Stimulated activated naive CD8-positive, alpha-beta T cell treated with anti-CD3 and anti-CD28 coated beads, Interleukin-15, Interleukin-2, amounts not matched to agents 100 U/mL and 50 U/mL, for 24 hours (primary cell): Measurements from ENCODE around the gene SLCO4A1.

Experiments
- ATAC-seq: fragments of 150-1000 bp; cut with Tn5 transposase; one replicate; pipeline ENCODE4 v1.10.0; 2021
- DNase-seq: peaks from one replicate; pipeline ENCODE4 v3.0.0; 2021

Gene SLCO4A1

GRCh38 chr20:62716198-62716940 lies 74.1 kb downstream of the SLCO4A1 start:
- ATAC-seq: peak; percentile 66

GRCh38 chr20:62716941-62717310 lies 74.6 kb downstream of the SLCO4A1 start:
- DNase-seq: no peak
- no peak for ATAC-seq

More at GRCh38 chr20:62716198-62716940, 74.1 kb downstream of the SLCO4A1 start:
- peak; percentile 39 for DNase-seq

DNA sequence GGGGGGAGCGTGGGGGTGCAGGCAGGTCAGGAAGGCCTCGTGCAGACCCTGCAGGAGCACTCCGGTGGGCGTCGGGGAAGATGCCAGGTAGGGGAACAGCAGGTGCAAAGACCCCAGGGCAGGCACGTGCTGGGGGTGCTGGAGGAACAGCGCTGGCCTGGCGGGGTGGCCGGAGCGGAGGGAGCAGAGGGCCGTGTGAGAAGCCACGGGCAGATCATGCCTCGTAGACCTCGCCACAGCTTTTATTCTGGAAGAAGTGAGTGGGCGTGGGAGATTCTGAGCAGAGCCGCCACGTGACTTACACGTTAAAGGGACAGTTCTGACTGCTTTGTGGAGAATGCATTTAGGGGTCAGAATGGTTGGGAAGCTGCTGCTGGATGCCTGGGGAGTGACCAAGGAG lies 75.6 kb downstream of the SLCO4A1 start:
- ATAC-seq (no peak), DNase-seq (no peak)

DNA sequence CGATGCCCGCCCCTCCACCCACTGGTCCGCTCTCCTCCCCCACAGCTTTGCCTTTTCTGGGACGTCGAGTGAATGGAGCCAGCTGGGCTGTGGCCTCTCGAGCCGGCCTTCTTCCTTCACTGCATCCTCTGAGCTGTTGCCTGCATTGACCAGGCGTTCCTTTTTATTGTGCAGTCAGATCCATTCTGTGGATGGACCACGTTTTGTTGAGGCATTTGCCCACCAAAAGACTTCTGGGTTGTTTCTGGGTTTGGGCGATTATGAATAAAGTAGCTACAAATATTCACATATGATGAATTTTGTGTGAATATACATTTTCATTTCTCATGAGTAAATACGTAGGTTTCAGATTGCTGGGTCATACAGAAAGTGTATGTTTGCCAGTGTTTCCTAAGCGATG lies 76.2 kb downstream of the SLCO4A1 start:
- no peak for ATAC-seq
- no peak for DNase-seq

DNA sequence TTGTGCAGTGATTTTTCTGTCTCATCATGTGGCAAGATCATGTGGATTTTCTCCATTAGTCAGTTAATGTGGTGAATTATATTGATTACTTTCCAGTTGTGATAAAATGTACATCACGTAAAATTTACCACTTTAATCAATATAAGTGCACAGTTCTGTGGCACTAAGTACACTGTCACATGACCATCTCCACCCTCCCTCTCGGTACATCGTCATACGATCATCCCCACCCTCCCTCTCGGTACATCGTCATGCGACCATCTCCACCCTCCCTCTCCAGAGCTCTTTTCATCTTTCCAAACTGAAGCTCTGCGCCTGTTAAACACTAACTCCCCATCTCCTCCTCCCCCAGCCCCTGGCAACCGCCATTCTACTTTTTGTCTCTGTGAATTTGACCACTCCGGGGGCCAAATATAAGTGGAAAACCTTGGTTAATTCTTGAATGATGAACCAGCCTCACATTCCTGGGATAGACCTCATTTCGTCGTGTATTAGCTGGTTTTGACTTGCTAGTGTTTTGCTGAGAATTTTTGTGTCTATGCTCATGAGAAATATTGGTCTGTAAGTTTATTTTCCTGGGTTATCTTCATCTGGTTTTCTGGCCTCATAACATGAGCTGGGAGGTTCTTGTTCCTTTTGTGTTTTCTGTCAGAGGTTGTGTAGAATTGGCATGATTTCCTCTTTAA lies 77.1 kb downstream of the SLCO4A1 start:
- ATAC-seq (no peak), DNase-seq (no peak)
